Measurements from ENCODE around the gene RBM33. TPM values are rescaled to one million over a fixed set of nuclear protein-coding genes. Genes with fewer than 3 reads are reported as not detected.

RBM33 gene
- total RNA-seq, 4 donors from 2014 or later = 62.8 to 129 (median 92.8) TPM

DNA sequence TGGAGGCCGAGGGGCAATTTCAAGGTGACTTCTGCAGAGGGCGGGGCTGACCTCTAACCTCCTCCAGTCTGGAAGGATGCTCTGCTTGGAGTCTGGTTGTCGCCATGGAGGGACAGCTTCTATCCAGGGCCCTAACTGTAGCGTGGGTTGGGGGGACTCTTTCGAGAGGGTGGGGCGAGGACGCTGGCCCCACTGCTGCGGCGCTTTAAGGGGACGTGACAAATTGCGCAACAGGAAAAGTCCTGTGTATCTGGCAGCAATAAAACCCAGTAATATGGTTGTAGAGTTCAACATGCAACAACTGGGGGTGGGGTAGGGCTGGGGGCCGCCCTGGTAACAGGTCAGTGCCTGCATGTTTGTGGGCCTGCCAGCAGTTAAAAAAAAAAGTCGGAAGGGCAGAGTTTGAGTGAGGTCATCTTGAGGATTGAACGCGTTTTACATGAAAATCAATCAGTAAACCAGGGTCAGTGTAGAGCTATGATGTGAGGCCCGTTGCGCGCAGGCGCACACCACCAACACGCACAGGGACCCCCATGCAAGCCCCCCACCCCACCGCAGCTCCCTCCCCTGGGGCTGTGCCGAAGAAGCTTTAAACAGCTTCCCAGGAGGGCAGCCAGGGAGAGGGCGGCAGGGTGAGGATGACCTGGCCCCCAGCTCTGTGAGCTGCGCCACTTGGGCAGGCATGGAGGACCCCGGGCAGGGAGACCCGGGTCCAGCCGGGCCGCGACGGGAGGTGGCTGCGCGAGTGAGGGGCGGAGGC lies 163.5 kb downstream of the RBM33 start:
- H3K9me3 ChIP-seq = no peaks in the 10 kb centered on the region
- H3K36me3 ChIP-seq = no peaks in the 10 kb centered on the region
- 11% methylated on average over 4 to 31 of the region's 33 CpGs for WGBS, 2 donors (ENCODE audit: low coverage in 1 of 2)
- peak overlapping the region; percentile 78 to 82 (median 80) for H3K27ac ChIP-seq
- peak overlapping the region in 3 of 4 donors; percentile 30 to 48 (median 33) for H3K4me3 ChIP-seq
- intact Hi-C loops (cut with DNase I; ENCODE audit: low total_unique reads) (no loop called here), in situ Hi-C loops (cut with MboI; ENCODE audit: low pct_ligation_motif_present in 1 of 4, low pct_unique_long_range_greater_than_20kb in 1 of 4, low sequenced_read_pairs in 3 of 4) (loop anchor here in 3 of 4 donors (10.0 to 25.0 kb wide), 3 partner anchors 654 to 1004 kb away; no protein-coding TSS in a partner anchor)
- peak; percentile 78 for DNase-seq
- H3K27me3 ChIP-seq = peaks cover 100% of the 10 kb centered on the region
- peaks cover 7 to 86% (median 72%) of the 10 kb centered on the region in 4 donors for H3K4me1 ChIP-seq
- TF ChIP-seq, protein P1, sequence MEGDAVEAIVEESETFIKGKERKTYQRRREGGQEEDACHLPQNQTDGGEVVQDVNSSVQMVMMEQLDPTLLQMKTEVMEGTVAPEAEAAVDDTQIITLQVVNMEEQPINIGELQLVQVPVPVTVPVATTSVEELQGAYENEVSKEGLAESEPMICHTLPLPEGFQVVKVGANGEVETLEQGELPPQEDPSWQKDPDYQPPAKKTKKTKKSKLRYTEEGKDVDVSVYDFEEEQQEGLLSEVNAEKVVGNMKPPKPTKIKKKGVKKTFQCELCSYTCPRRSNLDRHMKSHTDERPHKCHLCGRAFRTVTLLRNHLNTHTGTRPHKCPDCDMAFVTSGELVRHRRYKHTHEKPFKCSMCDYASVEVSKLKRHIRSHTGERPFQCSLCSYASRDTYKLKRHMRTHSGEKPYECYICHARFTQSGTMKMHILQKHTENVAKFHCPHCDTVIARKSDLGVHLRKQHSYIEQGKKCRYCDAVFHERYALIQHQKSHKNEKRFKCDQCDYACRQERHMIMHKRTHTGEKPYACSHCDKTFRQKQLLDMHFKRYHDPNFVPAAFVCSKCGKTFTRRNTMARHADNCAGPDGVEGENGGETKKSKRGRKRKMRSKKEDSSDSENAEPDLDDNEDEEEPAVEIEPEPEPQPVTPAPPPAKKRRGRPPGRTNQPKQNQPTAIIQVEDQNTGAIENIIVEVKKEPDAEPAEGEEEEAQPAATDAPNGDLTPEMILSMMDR (IDR thresholded peaks at IDR 0.05) = no peak
- TF ChIP-seq POLR2AphosphoS5 (IDR thresholded peaks at IDR 0.05) (no peak), EP300 (IDR thresholded peaks at IDR 0.05; ENCODE audit: low read depth) (no peak), POLR2A (IDR thresholded peaks at IDR 0.05) (peak; percentile 18)

DNA sequence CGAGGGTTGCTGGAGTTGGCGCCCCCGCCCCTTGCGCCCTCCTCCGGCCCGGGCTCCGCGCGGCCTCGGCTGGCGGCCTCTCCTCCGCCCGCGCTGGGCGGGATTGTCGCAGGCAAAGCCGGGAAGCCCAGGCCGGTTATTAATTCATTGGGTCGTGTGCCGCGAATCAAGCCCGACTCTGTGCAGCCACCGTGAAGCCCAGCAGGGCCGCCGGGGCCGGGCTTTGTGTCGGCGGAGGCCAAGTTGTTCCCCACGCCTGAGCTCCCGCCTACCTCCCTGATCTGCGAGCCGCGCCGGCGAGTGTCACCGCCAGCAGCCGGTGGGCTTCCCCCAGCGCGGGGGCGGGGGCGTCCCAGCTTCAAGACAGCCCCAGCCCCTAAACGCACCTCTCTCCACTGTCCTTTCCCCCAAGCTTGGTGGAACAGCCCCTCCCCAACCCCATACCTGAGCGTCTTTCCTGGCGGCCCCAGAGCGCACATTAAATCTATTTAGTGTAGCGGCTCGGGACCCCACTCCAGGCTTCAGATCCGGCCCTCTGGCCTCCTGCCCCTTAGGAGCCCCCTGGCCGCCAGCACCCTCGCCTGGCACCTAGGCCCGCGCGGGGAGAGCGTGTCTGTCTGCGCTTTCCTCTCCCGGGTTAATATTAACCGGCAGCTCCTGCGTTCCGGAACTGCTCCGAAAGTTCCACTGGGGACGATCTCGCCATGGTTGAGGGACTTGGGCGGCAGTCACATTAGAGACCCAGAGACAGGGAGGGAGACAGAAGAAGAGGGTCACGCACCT lies 164.3 kb downstream of the RBM33 start:
- in situ Hi-C loops (cut with MboI; ENCODE audit: low pct_ligation_motif_present in 1 of 4, low pct_unique_long_range_greater_than_20kb in 1 of 4, low sequenced_read_pairs in 3 of 4) = loop anchor here in 3 of 4 donors (10.0 to 25.0 kb wide), 3 partner anchors 654 to 1004 kb away; no protein-coding TSS in a partner anchor

DNA sequence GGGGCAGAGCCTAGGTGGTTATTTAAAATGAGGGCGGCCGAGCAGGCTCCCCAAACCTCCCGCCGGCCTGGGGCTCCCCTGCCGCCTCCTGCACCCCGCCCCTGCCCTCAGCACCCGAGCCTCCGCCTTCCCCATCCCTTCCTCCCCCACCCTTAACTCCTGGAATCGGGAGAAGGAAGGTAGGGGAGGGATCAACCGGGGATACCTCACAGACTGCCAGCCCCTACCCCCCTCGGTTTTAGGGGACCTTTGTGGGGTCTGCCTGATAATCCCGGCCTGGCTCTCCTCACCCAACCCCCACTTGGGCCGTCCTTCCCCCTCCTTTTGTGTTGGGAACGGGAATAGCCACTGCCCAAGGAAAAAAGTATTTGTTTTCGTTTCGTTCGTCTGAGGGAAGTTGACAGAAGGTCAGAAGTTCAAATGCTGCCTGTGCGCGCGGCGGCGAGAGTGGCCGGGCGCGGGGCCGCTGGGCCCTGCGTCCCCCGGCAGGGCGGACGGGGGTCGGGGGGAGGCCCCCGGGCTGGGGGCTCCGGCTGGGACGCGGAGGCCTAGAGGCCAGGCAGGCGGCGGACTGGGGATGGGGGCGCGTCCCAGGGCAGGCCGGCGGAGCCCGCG lies 165.0 kb downstream of the RBM33 start:
- H3K27ac ChIP-seq = peak overlapping the region; percentile 78 to 82 (median 80)
- intact Hi-C loops (cut with DNase I; ENCODE audit: low total_unique reads) (no loop called here), in situ Hi-C loops (cut with MboI; ENCODE audit: low pct_ligation_motif_present in 1 of 4, low pct_unique_long_range_greater_than_20kb in 1 of 4, low sequenced_read_pairs in 3 of 4) (loop anchor here in 3 of 4 donors (10.0 to 25.0 kb wide), 3 partner anchors 653 to 1003 kb away; no protein-coding TSS in a partner anchor)
- 6% methylated on average over 35 of the region's 43 CpGs; no CpG with 5 or more reads in 1 of the 2 donors for WGBS, 2 donors (ENCODE audit: low coverage in 1 of 2)
- DNase-seq = no peak
- H3K9me3 ChIP-seq = no peaks in the 10 kb centered on the region
- peak overlapping the region in 3 of 4 donors; percentile 30 to 48 (median 33) for H3K4me3 ChIP-seq
- H3K36me3 ChIP-seq = no peaks in the 10 kb centered on the region
- H3K27me3 ChIP-seq = peaks cover 100% of the 10 kb centered on the region
- TF ChIP-seq POLR2A (IDR thresholded peaks at IDR 0.05) (no peak), EP300 (IDR thresholded peaks at IDR 0.05; ENCODE audit: low read depth) (no peak), POLR2AphosphoS5 (IDR thresholded peaks at IDR 0.05) (no peak)
- TF ChIP-seq, protein P1 (IDR thresholded peaks at IDR 0.05) = no peak
- peaks cover 7 to 75% (median 62%) of the 10 kb centered on the region in 4 donors for H3K4me1 ChIP-seq

More for the DNA sequence above, 164.3 kb downstream of the RBM33 start:
- DNase-seq = peak; percentile 63
- intact Hi-C loops (cut with DNase I; ENCODE audit: low total_unique reads) = no loop called here
- WGBS, 2 donors (ENCODE audit: low coverage in 1 of 2) = 1% methylated on average over 64 of the region's 64 CpGs; no CpG with 5 or more reads in 1 of the 2 donors
- Histone ChIP-seq H3K9me3 (no peaks in the 10 kb centered on the region), H3K27me3 (peaks cover 100% of the 10 kb centered on the region), H3K36me3 (no peaks in the 10 kb centered on the region), H3K27ac (peak overlapping the region; percentile 78 to 82 (median 80)), H3K4me3 (peak overlapping the region in 3 of 4 donors; percentile 30 to 48 (median 33)), H3K4me1 (peaks cover 7 to 81% (median 66%) of the 10 kb centered on the region in 4 donors)
- TF ChIP-seq EP300 (IDR thresholded peaks at IDR 0.05; ENCODE audit: low read depth) (no peak), POLR2AphosphoS5 (IDR thresholded peaks at IDR 0.05) (peak in 2 of 3 donors; percentile 45 to 66), POLR2A (IDR thresholded peaks at IDR 0.05) (peak; percentile 66)

DNA sequence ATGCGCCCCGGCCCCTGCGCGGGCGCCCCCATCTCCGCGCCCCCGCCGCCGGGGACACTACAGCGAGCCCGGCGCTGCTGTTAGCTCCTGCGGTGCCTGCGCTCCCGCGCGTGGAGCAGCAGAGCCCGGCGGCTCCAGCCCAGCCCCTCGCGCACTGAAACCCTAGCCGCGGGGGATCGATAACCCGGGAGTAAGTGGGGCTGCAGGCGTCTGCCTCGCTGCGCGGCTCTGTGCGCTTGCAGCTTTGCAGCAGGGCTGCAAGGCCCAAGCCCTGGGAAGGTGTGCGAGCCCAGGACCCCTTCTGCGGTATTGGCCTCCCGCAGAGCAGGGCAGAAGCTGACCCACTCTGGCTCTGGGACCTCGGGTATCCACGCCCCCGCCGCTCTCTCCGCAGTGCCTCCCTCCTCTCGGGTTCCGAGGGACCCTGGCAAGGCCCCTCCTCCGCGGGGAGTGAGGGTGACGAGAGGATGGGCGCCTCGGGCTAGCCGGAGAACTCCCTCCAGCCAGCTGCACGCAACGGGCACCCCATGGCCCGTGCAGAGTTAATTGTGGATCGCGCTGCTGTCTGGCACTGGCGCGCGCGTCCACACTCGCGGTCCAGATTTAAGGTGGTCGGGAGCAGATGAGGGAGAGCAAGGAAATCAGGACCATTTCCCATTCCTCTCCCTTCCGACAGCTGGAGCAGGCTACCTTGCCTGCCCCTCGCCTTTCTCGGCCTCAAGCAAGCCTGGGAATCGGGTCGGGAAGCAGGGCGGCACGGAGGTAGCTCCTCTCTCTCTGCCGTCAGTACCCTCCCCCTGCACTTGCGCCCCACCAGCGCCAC lies 165.7 kb downstream of the RBM33 start:
- intact Hi-C loops (cut with DNase I; ENCODE audit: low total_unique reads) (no loop called here), in situ Hi-C loops (cut with MboI; ENCODE audit: low pct_ligation_motif_present in 1 of 4, low pct_unique_long_range_greater_than_20kb in 1 of 4, low sequenced_read_pairs in 3 of 4) (loop anchor here in 3 of 4 donors (10.0 to 25.0 kb wide), 3 partner anchors 652 to 1002 kb away; no protein-coding TSS in a partner anchor)
- DNase-seq = no peak
- Histone ChIP-seq H3K4me3 (peak overlapping the region in 3 of 4 donors; percentile 30 to 48 (median 33)), H3K27ac (peak overlapping the region; percentile 78 to 82 (median 80)), H3K4me1 (peaks cover 4 to 68% (median 54%) of the 10 kb centered on the region in 4 donors), H3K36me3 (no peaks in the 10 kb centered on the region), H3K27me3 (peaks cover 100% of the 10 kb centered on the region), H3K9me3 (no peaks in the 10 kb centered on the region)
- TF ChIP-seq POLR2AphosphoS5 (IDR thresholded peaks at IDR 0.05) = no peak
- 5% methylated on average over 59 of the region's 69 CpGs; no CpG with 5 or more reads in 1 of the 2 donors for WGBS, 2 donors (ENCODE audit: low coverage in 1 of 2)
